Ovary (tissue), 3 donors: Measurements from ENCODE around the gene SMU1.

Source experiments
- CTCF ChIP-seq, 3 donors: fragments of 450-650 bp in 2 of 3; fragments of 200-600 bp in 1 of 3; IDR thresholded peaks; one replicate each; pipeline versions ENCODE4 v1.5.1 to v1.8.0; 2016 to 2022; ENCODE audit warnings: antibody characterized with exemption in 3 of 3, mild to moderate bottlenecking in 1 of 3
- EP300 ChIP-seq: sonication (generic); formaldehyde crosslinking; IDR thresholded peaks from one replicate; pipeline ENCODE4 v1.6.1; 2017; ENCODE audit warnings: antibody characterized with exemption
- POLR2A ChIP-seq: fragments of 450-650 bp; IDR thresholded peaks from one replicate; pipeline ENCODE4 v1.6.1; 2017; ENCODE audit warnings: antibody characterized with exemption, mild to moderate bottlenecking, moderate library complexity
- donor health status: DM: no; HTN: no; CAD: no.

GRCh38 chr9:33014665-33015014 lies 61.8 kb downstream of the SMU1 start:
- TF ChIP-seq POLR2A: no peak
- TF ChIP-seq EP300: no peak
- TF ChIP-seq CTCF (IDR thresholded peaks at IDR 0.05): no peak
